Measurements from ENCODE around the gene EIF5AL1. TPM values are rescaled to one million over a fixed set of nuclear protein-coding genes. Genes with fewer than 3 reads are reported as not detected.

Gene EIF5AL1
- total and polyA plus RNA-seq, 11 donors, result 0.06 to 0.97 (median 0.38) TPM; not detected in 1

DNA sequence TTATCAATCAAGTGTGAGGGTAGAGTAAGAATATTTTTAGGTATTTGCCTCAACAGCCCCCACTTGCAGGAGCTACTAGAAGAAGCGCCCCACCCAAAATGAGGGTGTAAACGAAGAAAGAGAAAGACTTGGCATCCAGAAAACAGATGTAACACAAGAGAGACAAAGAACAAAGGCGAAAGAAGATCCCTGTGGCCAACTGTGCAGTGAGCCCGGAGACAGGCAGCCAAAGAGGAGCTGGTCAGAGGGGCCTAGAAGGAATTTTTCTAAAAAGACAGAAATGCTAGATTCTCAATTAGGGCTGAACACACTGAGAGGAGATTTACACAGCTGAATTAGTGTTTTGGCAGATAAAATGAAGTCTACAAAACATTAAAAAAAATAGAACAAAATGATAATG, 29.6 kb upstream of the EIF5AL1 start:
- DNase-seq, result no peak
- H3K9me3 ChIP-seq, result no peaks in the 10 kb centered on the region
- H3K4me1 ChIP-seq, result peaks cover 0 to 26% (median 3%) of the 10 kb centered on the region in 12 donors
- peak overlapping the region in 6 of 12 donors; percentile 15 to 50 (median 26) for H3K27ac ChIP-seq
- no peak overlapping the region for H3K4me3 ChIP-seq
- H3K27me3 ChIP-seq, result no peaks in the 10 kb centered on the region
- WGBS, 4 donors, result 78 to 81% (median 80%) methylated on average over 4 of the region's 4 CpGs
- TF ChIP-seq POLR2A (IDR thresholded peaks at IDR 0.05), result no peak
- TF ChIP-seq, protein P1, sequence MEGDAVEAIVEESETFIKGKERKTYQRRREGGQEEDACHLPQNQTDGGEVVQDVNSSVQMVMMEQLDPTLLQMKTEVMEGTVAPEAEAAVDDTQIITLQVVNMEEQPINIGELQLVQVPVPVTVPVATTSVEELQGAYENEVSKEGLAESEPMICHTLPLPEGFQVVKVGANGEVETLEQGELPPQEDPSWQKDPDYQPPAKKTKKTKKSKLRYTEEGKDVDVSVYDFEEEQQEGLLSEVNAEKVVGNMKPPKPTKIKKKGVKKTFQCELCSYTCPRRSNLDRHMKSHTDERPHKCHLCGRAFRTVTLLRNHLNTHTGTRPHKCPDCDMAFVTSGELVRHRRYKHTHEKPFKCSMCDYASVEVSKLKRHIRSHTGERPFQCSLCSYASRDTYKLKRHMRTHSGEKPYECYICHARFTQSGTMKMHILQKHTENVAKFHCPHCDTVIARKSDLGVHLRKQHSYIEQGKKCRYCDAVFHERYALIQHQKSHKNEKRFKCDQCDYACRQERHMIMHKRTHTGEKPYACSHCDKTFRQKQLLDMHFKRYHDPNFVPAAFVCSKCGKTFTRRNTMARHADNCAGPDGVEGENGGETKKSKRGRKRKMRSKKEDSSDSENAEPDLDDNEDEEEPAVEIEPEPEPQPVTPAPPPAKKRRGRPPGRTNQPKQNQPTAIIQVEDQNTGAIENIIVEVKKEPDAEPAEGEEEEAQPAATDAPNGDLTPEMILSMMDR (IDR thresholded peaks at IDR 0.05), result no peak
- intact Hi-C loops (cut with DNase I), result no loop called here
- no peaks in the 10 kb centered on the region for H3K36me3 ChIP-seq
- ATAC-seq, result no peak

DNA sequence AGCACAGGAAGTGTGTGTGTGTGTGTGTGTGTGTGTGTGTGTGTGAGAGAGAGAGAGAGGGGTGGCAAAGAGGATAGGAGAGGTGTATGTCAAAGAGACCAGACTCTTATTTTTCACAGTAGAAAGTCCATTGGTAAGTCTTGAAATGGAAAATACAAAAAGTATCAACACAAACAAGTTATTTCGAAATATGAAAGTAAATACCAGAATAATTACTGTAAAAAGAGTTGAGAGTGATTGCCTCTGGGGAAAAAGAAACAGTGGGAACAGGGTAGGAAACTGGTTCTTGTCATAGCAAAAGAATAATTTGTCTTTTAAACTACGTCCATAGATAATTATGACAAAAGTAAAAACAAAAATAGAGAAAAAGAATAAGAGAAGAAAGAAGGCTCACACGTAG, 29.0 kb upstream of the EIF5AL1 start:
- Histone ChIP-seq H3K4me3 (no peak overlapping the region), H3K27me3 (no peaks in the 10 kb centered on the region), H3K36me3 (no peaks in the 10 kb centered on the region), H3K27ac (peak overlapping the region in 10 of 12 donors; percentile 30 to 78 (median 51)), H3K9me3 (no peaks in the 10 kb centered on the region), H3K4me1 (peaks cover 0 to 32% (median 5%) of the 10 kb centered on the region in 12 donors)
- intact Hi-C loops (cut with DNase I), result no loop called here
- TF ChIP-seq, protein P1 (IDR thresholded peaks at IDR 0.05), result no peak
- no peak for TF ChIP-seq POLR2A (IDR thresholded peaks at IDR 0.05)
- ATAC-seq (no peak), DNase-seq (no peak)
- 70 to 80% (median 76%) methylated on average over 3 of the region's 3 CpGs for WGBS, 4 donors

DNA sequence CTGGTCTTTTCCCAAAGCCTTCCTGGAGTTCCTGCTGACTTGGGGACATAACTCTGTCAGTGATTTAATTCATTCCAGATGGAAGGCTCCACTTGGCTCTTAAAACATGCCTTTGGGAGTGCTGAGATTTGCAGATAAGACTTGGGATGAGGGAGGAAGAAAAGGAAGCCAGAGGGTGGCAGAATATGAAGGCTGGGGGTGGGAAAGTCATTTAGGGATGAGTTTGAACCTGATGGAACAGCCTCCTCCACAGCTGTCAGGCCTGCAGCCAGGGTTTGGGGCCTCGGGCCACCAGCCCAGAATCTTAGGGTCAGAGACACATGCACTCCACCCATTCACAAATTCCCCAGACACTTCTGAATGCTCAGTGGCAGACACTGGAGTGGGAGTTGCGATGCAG, 28.4 kb upstream of the EIF5AL1 start:
- H3K27ac ChIP-seq, result peak overlapping the region in 9 of 12 donors; percentile 30 to 78 (median 56)

DNA sequence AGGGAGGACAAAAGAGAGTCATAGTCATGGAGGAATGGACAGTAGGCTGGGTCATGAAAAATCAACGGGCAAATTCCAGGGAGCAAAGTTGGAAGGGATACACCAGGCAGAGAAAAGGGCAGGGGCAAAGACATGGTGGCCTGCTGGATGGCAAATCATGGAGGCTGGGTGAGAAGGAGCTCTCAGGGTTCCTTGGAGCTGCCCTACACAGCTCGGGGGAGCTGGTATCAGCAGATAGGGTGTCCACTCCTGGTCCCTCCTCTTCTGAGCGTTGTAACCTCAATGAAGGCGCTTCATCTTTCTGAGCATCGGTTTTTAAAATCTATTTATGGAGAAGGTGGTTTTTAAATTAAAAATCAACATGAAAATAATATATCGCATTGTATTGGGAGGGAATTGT, 27.9 kb upstream of the EIF5AL1 start:
- peak overlapping the region in 8 of 12 donors; percentile 12 to 66 (median 34) for H3K27ac ChIP-seq
- H3K27me3 ChIP-seq, result no peaks in the 10 kb centered on the region
- TF ChIP-seq POLR2A (IDR thresholded peaks at IDR 0.05), result no peak
- TF ChIP-seq, protein P1 (IDR thresholded peaks at IDR 0.05), result no peak
- no peak overlapping the region for H3K4me3 ChIP-seq
- H3K36me3 ChIP-seq, result no peaks in the 10 kb centered on the region
- peaks cover 0 to 43% (median 5%) of the 10 kb centered on the region in 12 donors for H3K4me1 ChIP-seq
- WGBS, 4 donors, result 86 to 91% (median 88%) methylated on average over 6 of the region's 6 CpGs
- H3K9me3 ChIP-seq, result no peaks in the 10 kb centered on the region
- DNase-seq (no peak), ATAC-seq (no peak)
- intact Hi-C loops (cut with DNase I), result no loop called here

More for the DNA sequence above, 28.4 kb upstream of the EIF5AL1 start:
- WGBS, 4 donors, result 45 to 61% (median 59%) methylated on average over 2 of the region's 2 CpGs
- TF ChIP-seq, protein P1 (IDR thresholded peaks at IDR 0.05), result no peak
- TF ChIP-seq POLR2A (IDR thresholded peaks at IDR 0.05), result no peak
- Histone ChIP-seq H3K4me1 (peaks cover 0 to 39% (median 5%) of the 10 kb centered on the region in 12 donors), H3K27me3 (no peaks in the 10 kb centered on the region), H3K4me3 (no peak overlapping the region), H3K9me3 (no peaks in the 10 kb centered on the region), H3K36me3 (no peaks in the 10 kb centered on the region)
- peak; percentile 64 to 83 (median 67) for DNase-seq
- ATAC-seq, result peak; percentile 30 to 72 (median 70)
- intact Hi-C loops (cut with DNase I), result no loop called here
